HG03442 (cell line): ENCODE results near the gene MAP4K3.

Experiments used
- ATAC-seq: cut with Tn5 transposase; IDR thresholded peaks from one replicate; pipeline ENCODE4 v1.9.1; 2021; ENCODE audit warnings: mild to moderate bottlenecking, moderate library complexity; ENCODE audit not compliant: unreplicated experiment

MAP4K3 gene

GRCh38 chr2:39447266-39448168 lies 10.4 kb upstream of the MAP4K3 start:
- no peak for ATAC-seq

- no peak for ATAC-seq
Measured at GRCh38 chr2:39445934-39446333, 8.8 kb upstream of the MAP4K3 start.

DNA sequence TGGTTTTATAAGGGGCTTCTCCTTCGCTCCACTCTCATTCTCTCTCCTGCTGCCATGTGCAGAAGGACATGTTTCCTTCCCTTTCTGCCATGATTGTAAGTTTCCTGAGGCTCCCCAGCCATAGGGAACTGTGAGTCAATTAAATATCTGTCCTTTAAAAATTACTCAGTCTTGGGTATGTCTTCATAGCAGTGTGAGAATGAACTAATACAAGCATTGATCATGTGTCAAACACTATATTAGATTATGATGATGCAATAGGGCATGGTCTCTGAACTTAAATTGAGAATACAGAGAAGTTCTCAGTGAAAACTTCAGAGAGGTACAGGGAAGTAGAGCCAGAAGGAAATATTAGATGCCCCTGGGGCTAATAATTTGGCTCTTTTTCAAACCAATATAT lies 5.9 kb upstream of the MAP4K3 start:
- ATAC-seq: no peak

DNA sequence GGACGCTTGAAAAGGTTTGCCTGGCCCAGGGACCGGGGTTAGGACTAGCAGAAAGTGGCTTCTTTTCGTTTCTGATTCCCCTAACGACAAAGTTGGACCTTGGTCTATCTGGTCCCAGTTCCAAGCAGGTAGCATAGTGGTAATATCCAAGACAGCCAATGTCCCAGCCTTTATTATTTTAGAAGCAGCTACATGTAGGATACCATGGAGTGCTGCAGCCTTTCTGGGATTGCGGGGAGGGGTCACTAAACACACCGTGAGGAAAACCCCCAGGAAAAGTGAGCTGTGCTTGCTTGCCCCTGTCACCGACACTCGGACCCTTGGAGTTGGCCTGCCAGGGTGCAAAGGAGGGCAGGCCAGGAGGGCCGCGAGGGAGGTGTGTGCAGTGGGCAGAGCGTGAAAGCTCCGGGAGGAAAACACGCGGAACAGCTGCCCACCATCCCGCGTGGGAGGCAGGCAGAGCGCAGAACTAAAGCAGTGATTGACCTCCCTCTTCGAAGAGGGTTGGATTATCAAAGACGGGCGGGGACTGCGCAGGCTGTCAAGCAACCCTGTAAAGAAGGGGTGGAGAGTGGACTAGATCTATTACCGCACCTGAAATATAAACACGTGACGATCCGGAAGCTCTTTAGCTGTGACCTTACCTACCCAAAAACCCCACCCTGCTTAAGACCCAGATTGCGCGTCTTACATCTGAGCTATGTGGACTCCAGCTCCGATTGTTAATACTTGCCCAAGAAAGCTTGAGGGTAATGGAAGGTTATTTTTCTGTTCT lies 624 bp upstream of the MAP4K3 start:
- peak; percentile 48 for ATAC-seq

- ATAC-seq: no peak
Measured at GRCh38 chr2:39435741-39436591, 1.1 kb downstream of the MAP4K3 start.

GRCh38 chr2:39435234-39435633 lies 1.9 kb downstream of the MAP4K3 start:
- ATAC-seq: no peak

GRCh38 chr2:39434233-39434897 lies 2.7 kb downstream of the MAP4K3 start:
- ATAC-seq: no peak

- ATAC-seq: no peak
Measured at GRCh38 chr2:39433586-39434195, 3.4 kb downstream of the MAP4K3 start.

- ATAC-seq: no peak
Measured at GRCh38 chr2:39432701-39433100, 4.4 kb downstream of the MAP4K3 start.

DNA sequence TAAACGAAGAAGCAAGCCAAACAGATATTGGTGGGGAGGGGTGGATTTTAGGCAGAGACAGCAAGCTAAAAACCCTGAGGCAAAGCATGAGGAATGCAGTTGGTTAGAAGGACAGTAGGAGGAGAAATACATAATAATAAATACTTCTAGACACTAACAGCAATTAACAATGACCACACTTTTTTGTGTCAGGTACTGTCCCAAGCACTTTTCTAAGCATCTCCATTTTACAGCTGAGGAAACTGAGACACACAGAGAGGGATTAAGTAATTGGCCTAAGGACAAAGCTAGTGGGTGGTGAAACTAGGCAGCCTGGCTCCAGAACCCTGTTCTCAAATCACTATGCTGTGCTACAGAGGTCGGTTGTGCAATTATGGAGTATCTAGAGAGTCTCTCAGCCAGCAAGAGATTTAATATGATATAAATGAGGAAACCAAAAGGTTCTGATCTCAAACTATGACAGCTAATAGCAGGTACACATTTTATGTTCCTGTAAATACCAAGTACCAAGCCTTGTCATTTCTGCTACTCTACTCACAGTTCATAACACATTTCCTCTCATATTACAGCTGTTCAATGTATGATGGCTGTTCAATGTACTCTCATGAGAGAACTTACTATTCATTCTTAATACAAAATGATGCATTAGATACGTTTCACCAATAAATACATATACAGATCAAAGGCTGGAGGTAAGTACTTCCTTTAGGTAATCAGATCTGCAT lies 5.3 kb downstream of the MAP4K3 start:
- ATAC-seq: no peak

DNA sequence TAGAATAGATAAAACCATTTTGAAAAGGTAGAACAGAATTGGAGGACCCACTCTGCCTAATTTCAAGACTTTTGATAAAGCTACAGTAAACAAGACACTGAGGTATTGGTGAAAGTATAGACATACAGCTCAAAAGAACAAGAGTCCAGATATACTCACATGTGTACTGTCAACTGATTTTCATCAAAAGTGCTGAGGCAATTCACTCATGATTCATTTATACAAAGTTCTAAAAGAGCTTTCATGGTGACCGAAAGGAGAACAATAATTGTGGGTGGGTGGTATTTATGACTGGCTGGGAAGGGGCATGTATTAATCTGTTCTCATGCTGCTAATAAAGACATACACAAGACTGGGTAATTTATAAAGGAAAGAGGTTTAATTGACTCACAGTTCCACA lies 7.3 kb downstream of the MAP4K3 start:
- no peak for ATAC-seq

DNA sequence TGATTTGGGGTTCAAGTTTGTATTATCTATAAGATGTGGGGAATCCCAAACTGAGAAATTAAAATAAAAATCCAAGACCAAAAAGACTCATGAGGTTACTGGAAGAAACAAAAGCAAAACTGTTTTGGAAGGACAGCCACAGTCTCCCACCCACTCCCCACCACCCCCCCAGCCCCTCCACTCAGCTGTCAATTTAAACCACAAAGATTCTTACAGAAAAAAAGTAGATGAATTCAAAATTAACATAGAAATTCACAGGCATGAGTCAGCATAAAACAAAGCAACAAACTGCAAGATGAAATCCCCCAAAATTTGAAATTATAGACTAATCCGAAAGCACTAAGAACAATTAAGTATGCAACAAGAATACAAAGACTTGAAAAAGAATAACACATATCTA lies 12.1 kb downstream of the MAP4K3 start:
- no peak for ATAC-seq

- no peak for ATAC-seq
Measured at GRCh38 chr2:39422700-39423099, 14.4 kb downstream of the MAP4K3 start.

GRCh38 chr2:39421354-39421753 lies 15.7 kb downstream of the MAP4K3 start:
- ATAC-seq: no peak

DNA sequence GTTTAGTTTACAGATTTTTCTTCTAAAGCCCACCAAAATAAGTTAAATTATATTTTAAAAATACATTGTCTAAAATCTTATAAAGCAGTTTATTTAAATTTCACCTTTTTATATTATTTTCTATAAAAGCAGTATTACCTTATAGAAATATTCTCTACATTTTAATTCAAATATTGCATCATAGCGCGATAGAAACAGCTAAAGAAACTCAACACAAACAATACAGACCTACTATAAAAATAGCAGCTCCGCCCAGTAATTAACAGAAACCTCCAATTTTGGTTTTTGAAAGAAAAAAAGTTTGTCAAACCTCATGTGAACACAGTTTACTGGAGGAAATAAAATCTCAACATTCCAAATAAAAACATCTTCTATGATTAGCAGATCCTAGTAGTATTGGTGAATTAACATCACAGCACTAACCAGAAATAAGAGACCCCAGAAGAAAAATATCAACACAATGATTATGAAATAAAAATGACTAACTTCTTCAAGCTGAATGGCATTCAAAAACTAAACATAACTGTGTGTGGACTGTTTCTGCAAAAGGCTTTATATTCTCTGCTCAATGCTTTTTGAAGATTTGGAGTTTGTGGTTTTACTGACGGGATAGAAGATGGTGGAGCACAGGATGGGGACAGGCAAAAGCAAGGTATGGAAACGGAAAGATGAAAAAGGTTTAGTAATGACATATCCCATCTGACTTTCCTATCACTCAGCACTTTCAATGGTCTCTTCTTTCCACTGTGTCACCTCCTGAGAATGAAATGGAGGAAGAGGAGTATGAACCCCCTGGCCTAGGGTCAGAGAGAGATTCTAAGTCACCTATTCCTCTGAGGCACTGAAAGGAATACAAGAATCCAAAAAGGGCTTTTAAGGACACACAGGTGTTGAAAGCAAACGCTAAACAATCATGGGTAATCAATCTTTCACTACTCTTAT lies 17.5 kb downstream of the MAP4K3 start:
- ATAC-seq: no peak

GRCh38 chr2:39418491-39418890 lies 18.6 kb downstream of the MAP4K3 start:
- no peak for ATAC-seq

DNA sequence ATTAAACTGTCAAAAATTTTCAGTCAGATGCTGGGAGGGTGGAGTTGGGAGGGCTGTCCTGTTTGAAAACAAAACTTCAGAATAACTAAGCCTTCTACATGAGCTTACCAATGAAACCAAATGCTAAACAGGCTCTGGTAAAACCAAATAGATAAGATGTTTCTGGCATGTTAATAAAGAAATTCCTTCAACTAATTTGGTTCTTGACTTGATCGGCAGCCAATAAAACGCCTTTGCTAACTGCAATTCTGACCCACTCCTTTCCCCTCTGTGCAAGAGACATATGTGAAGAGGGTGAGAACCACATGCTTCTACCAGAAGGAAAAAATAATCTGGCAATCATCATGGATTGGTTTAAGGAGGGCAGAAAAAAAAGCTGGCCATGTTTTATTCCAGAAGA lies 20.9 kb downstream of the MAP4K3 start:
- ATAC-seq: no peak

DNA sequence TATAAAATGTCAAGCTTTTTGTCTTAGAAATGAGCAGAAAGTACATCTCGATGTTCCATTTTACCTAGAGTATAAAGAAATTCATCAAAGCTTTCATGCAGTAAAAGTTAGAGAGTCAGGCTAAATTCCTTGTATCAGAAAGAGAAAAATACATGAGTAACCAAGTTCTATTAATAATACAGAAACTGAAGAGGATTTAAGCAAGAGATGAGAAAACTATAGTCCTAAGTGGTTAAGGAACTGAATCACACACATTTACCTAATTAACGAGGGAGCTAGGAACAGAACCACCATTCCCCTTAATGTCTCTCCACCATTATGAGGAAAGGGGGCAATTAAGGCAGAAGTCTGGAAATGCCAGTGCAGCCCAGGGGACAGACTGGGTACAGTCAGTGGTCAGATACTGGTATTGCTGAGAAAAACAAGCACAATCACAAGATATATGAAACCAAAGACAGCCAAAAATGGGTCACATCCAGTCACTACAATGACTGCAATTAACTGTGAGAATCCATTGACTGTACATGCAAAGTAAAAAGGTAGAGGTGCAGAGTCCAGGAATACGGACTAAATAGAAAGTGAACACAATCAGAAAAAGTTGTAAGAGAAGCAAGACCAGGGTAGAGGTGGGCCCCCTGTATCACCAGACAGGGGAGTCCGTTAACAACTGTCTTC lies 23.9 kb downstream of the MAP4K3 start:
- ATAC-seq: no peak
